Endothelial cell of umbilical vein (primary cell): ENCODE results near the gene LDLRAD2. TPM values are rescaled to one million over a fixed set of nuclear protein-coding genes. Genes with fewer than 3 reads are reported as not detected.

Experiments
- BruUV-seq: library from RNA; stranded (reverse); fragments of 400-500 nt; replicated peaks from 2 replicates; lab custom pipeline; 2021; lab: Mats Ljungman, UMichigan
- CTCF ChIA-PET: fragments of 300-600, 350-600 bp; sonication (Branson Sonifier 250); formaldehyde crosslinking; loops from one replicate; lab custom pipeline; 2021; ENCODE audit warnings: antibody characterized with exemption, inconsistent platforms; lab: Charles Lee
- POLR2A ChIA-PET: fragments of 300-600, 350-600 bp; sonication (Branson Sonifier 250); formaldehyde crosslinking; loops from one replicate; lab custom pipeline; 2021; ENCODE audit warnings: antibody characterized with exemption, inconsistent platforms; lab: Charles Lee
- DNase-seq: peaks from one replicate; pipeline ENCODE4 v3.0.0-alpha.2; 2011; ENCODE audit warnings: low read depth, low spot score
- FAIRE-seq: peaks from 2 replicates; lab custom pipeline; 2011; peaks lifted over from hg19 to GRCh38; lab: Jason Lieb, UNC
- H2AFZ ChIP-seq: 2 replicates; pipeline ENCODE4 v1.6.0; 2012; ENCODE audit warnings: low read depth, low read length, control low read depth, inconsistent platforms
- H3K27ac ChIP-seq: 2 replicates; pipeline ENCODE4 v1.5.1; 2011; ENCODE audit warnings: low read depth, mild to moderate bottlenecking, control low read depth, low read length, moderate library complexity; ENCODE audit not compliant: insufficient read depth
- H3K27me3 ChIP-seq, 2 experiments: 2 replicates each; pipeline versions ENCODE4 v1.6.0 to v1.6.1; 2011; ENCODE audit warnings: low read length in 2 of 2, mixed read lengths in 1 of 2; ENCODE audit not compliant: control insufficient read depth in 2 of 2, insufficient read depth in 2 of 2
- H3K36me3 ChIP-seq, 2 experiments: 2 replicates in 1 of 2; 3 replicates in 1 of 2; pipeline ENCODE4 v1.5.1; 2011; ENCODE audit warnings: low read length in 2 of 2, mild to moderate bottlenecking in 1 of 2, moderate library complexity in 1 of 2; ENCODE audit not compliant: control insufficient read depth in 2 of 2, insufficient read depth in 2 of 2; ENCODE audit errors: extremely low read depth in 1 of 2
- H3K4me1 ChIP-seq: 3 replicates; pipeline ENCODE4 v1.5.1; 2011; ENCODE audit warnings: mild to moderate bottlenecking, low read length; ENCODE audit not compliant: control insufficient read depth, insufficient read depth; ENCODE audit errors: extremely low read depth
- H3K4me2 ChIP-seq: 2 replicates; pipeline ENCODE4 v1.6.1; 2011; ENCODE audit warnings: low read length, control low read depth, mixed read lengths; ENCODE audit not compliant: insufficient read depth
- H3K4me3 ChIP-seq, 3 experiments: fragments of 200-600 bp in 1 of 3; sonication (generic), shearing (Covaris generic) in 1 of 3; replicated peaks in 1 of 3; 2 replicates each; pipeline ENCODE4 v1.5.1; 2011 to 2016; ENCODE audit warnings: control low read depth in 3 of 3, low read length in 3 of 3, mild to moderate bottlenecking in 2 of 3, inconsistent platforms in 1 of 3, low read depth in 1 of 3, moderate library complexity in 1 of 3; ENCODE audit not compliant: insufficient read depth in 1 of 3
- H3K79me2 ChIP-seq: 2 replicates; pipeline ENCODE4 v1.6.0; 2012; ENCODE audit warnings: low read length, inconsistent platforms; ENCODE audit not compliant: control insufficient read depth, insufficient read depth
- H3K9ac ChIP-seq: replicated peaks from 2 replicates; pipeline ENCODE3; 2011; ENCODE audit warnings: low read length, control low read depth; ENCODE audit not compliant: insufficient read depth; ENCODE audit errors: extremely low read depth
- H3K9me1 ChIP-seq: replicated peaks from 3 replicates; pipeline ENCODE4 v1.6.0; 2011; ENCODE audit warnings: mild to moderate bottlenecking, low read length; ENCODE audit not compliant: control insufficient read depth, insufficient read depth; ENCODE audit errors: extremely low read depth
- H3K9me3 ChIP-seq: replicated peaks from 2 replicates; pipeline ENCODE4 v1.5.1; 2012; ENCODE audit warnings: low read length, inconsistent platforms; ENCODE audit not compliant: control insufficient read depth, insufficient read depth
- H4K20me1 ChIP-seq: replicated peaks from 2 replicates; pipeline ENCODE3; 2011; ENCODE audit warnings: mild to moderate bottlenecking, low read length; ENCODE audit not compliant: control insufficient read depth, insufficient read depth; ENCODE audit errors: extremely low read depth
- EZH2 ChIP-seq: IDR thresholded peaks from 2 replicates; pipeline ENCODE4 v1.6.1; 2012; ENCODE audit warnings: borderline replicate concordance, low read depth, mild to moderate bottlenecking, moderate library complexity, low read length, inconsistent platforms; ENCODE audit not compliant: severe bottlenecking
- FOS ChIP-seq: IDR thresholded peaks from 2 replicates; pipeline ENCODE4 v1.6.1; 2011; ENCODE audit warnings: mild to moderate bottlenecking, low read length, moderate library complexity, borderline replicate concordance; ENCODE audit not compliant: insufficient read depth
- GATA2 ChIP-seq: IDR thresholded peaks from 2 replicates; pipeline ENCODE4 v1.7.0; 2011; ENCODE audit warnings: low read depth, mild to moderate bottlenecking, moderate library complexity, mixed read lengths, low read length; ENCODE audit not compliant: insufficient read length, insufficient read depth
- JUN ChIP-seq: IDR thresholded peaks from 2 replicates; pipeline ENCODE4 v1.6.1; 2011; ENCODE audit warnings: borderline replicate concordance, low read depth; ENCODE audit not compliant: insufficient read length, insufficient read depth
- MYC ChIP-seq: IDR thresholded peaks from one replicate; pipeline ENCODE4 v1.6.1; 2011; ENCODE audit warnings: mild to moderate bottlenecking, low read depth, low read length
- POLR2A ChIP-seq: IDR thresholded peaks from 2 replicates; pipeline ENCODE4 v1.6.1; 2012; ENCODE audit warnings: low read depth, mild to moderate bottlenecking, control low read depth, low read length
- POLR2AphosphoS5 ChIP-seq: IDR thresholded peaks from 2 replicates; pipeline ENCODE4 v1.6.1; 2012; ENCODE audit warnings: low read depth, mild to moderate bottlenecking, control low read depth, low read length, moderate library complexity; ENCODE audit not compliant: insufficient read depth
- dilution Hi-C: fragments of 300-500 bp; cut with MboI; formaldehyde crosslinking; loops from one replicate; pipeline ENCODE4 v1.15.0; 2019; ENCODE audit warnings: low sequenced_read_pairs; ENCODE audit not compliant: extremely low pct_ligation_motif_present
- intact Hi-C: fragments of 100-400 bp; cut with micrococcal nuclease; formaldehyde crosslinking; loops from one replicate; pipeline ENCODE4 v1.10.0; 2022
- polyA plus RNA-seq, 4 experiments: library from polyadenylated mRNA; depleted of rRNA in 3 of 4; stranded (reverse) in 3 of 4; unstranded in 1 of 4; fragments of >200 nt; gene quantifications; 2 replicates each; pipeline versions ENCODE4 v1.2.1 to v1.2.3, GENCODE V29; 2011 to 2012; ENCODE audit warnings: missing spikeins in 1 of 4
- total RNA-seq: library from RNA; stranded (reverse); gene quantifications from 2 replicates; pipeline ENCODE4 v1.2.3, GENCODE V29; 2021
- TF ChIP-seq, protein P1 (sequence below), 2 donors: IDR thresholded peaks; 1 replicate in 1 of 2; 2 replicates in 1 of 2; pipeline ENCODE4 v1.5.1; 2011; ENCODE audit warnings: low read length in 2 of 2, mild to moderate bottlenecking in 2 of 2, moderate library complexity in 2 of 2, control low read depth in 1 of 2, inconsistent platforms in 1 of 2, low read depth in 1 of 2; ENCODE audit not compliant: insufficient read depth in 1 of 2; ENCODE audit errors: extremely low read depth in 1 of 2
- TF ChIP-seq, protein P2 (sequence below): IDR thresholded peaks from 2 replicates; pipeline ENCODE4 v1.6.1; 2011; ENCODE audit not compliant: insufficient read depth, insufficient read length

LDLRAD2 gene
- total and polyA plus RNA-seq, 2 donors (not counting 3 experiments of a cell fraction or from before 2014, with no cell fraction given) = 0.44 TPM; not detected in 1

DNA sequence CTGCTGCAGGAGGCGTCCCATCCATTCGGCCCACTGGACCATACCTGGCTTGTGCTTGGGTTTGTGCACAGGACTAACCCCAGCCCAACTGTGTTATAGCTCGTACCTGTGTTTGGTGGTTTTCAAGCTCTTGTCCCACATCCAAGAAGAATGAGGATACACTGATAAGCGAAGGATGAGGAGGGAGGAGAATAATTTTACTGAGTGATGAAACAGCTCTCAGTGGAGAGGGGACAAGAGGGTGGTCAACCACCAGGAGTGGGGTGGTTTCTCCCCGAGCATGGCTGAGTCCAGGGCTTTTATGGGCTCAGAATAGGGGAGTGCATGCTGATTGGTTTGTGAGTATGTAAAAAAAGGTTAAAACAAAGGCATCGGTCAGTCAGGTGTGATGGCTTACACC is 17.0 kb upstream of the LDLRAD2 start:
- CTCF ChIA-PET = no interaction called here
- Histone ChIP-seq H3K9me3 (no peaks in the 10 kb centered on the region), H3K4me3 (no peak overlapping the region), H3K27ac (no peak overlapping the region), H3K4me2 (no peak overlapping the region), H3K9me1 (no peaks in the 10 kb centered on the region), H4K20me1 (no peaks in the 10 kb centered on the region), H3K4me1 (no peaks in the 10 kb centered on the region), H3K27me3 (no peaks in the 10 kb centered on the region), H3K36me3 (no peaks in the 10 kb centered on the region), H3K79me2 (no peaks in the 10 kb centered on the region), H3K9ac (no peak overlapping the region), H2AFZ (no peak overlapping the region)
- POLR2A ChIA-PET = no interaction called here
- no TSS peak for BruUV-seq
- intact Hi-C loops (no loop called here), dilution Hi-C loops (no loop called here)
- FAIRE-seq (no peak), DNase-seq (no peak)
- TF ChIP-seq, protein P1, sequence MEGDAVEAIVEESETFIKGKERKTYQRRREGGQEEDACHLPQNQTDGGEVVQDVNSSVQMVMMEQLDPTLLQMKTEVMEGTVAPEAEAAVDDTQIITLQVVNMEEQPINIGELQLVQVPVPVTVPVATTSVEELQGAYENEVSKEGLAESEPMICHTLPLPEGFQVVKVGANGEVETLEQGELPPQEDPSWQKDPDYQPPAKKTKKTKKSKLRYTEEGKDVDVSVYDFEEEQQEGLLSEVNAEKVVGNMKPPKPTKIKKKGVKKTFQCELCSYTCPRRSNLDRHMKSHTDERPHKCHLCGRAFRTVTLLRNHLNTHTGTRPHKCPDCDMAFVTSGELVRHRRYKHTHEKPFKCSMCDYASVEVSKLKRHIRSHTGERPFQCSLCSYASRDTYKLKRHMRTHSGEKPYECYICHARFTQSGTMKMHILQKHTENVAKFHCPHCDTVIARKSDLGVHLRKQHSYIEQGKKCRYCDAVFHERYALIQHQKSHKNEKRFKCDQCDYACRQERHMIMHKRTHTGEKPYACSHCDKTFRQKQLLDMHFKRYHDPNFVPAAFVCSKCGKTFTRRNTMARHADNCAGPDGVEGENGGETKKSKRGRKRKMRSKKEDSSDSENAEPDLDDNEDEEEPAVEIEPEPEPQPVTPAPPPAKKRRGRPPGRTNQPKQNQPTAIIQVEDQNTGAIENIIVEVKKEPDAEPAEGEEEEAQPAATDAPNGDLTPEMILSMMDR (IDR thresholded peaks at IDR 0.05; ENCODE audit: extremely low read depth in 1 of 2, insufficient read depth in 1 of 2, low read depth in 1 of 2, low read length in 2 of 2) = no peak
- no peak for TF ChIP-seq POLR2A
- no peak for TF ChIP-seq GATA2
- TF ChIP-seq, protein P2, sequence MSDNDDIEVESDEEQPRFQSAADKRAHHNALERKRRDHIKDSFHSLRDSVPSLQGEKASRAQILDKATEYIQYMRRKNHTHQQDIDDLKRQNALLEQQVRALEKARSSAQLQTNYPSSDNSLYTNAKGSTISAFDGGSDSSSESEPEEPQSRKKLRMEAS = no peak
- TF ChIP-seq EZH2 = no peak
- TF ChIP-seq POLR2AphosphoS5 = no peak
- no peak for TF ChIP-seq JUN
- TF ChIP-seq FOS = no peak
- no peak for TF ChIP-seq MYC
